Liver (tissue), 9 donors: Measurements from ENCODE around the gene MDM4. TPM values are rescaled to one million over a fixed set of nuclear protein-coding genes. Genes with fewer than 3 reads are reported as not detected.

ENCODE experiments used
- DNase-seq: peaks from one replicate; pipeline ENCODE4 v3.0.0-alpha.2; 2017; ENCODE audit warnings: low spot score
- H3K27ac ChIP-seq, 2 donors: one replicate each; pipeline ENCODE4 v1.7.0; 2013; ENCODE audit warnings: inconsistent platforms in 2 of 2, low read length in 2 of 2, control low read depth in 1 of 2, low read depth in 1 of 2, mild to moderate bottlenecking in 1 of 2
- H3K27me3 ChIP-seq, 4 donors: one replicate each; pipeline versions ENCODE4 v1.6.1 to v1.7.0; 2013; ENCODE audit warnings: low read length in 3 of 4, inconsistent platforms in 1 of 4, mild to moderate bottlenecking in 1 of 4, moderate library complexity in 1 of 4; ENCODE audit not compliant: control insufficient read depth in 4 of 4, insufficient read depth in 4 of 4
- H3K36me3 ChIP-seq, 4 donors: one replicate each; pipeline versions ENCODE4 v1.6.1 to v1.7.0; 2013; ENCODE audit warnings: low read length in 3 of 4, mild to moderate bottlenecking in 3 of 4, low read depth in 1 of 4, moderate library complexity in 1 of 4; ENCODE audit not compliant: control insufficient read depth in 4 of 4, insufficient read depth in 3 of 4
- H3K4me1 ChIP-seq, 4 donors: one replicate each; pipeline versions ENCODE4 v1.6.1 to v1.7.0; 2013; ENCODE audit warnings: low read length in 3 of 4, mild to moderate bottlenecking in 3 of 4, moderate library complexity in 1 of 4; ENCODE audit not compliant: control insufficient read depth in 4 of 4, insufficient read depth in 4 of 4
- H3K4me3 ChIP-seq, 3 donors: one replicate each; pipeline versions ENCODE4 v1.6.1 to v1.7.0; 2013; ENCODE audit warnings: low read length in 3 of 3, control low read depth in 1 of 3, low read depth in 1 of 3, mild to moderate bottlenecking in 1 of 3
- H3K9ac ChIP-seq, 2 donors: one replicate each; pipeline ENCODE4 v1.7.0; 2013; ENCODE audit warnings: low read length in 2 of 2, mild to moderate bottlenecking in 2 of 2, moderate library complexity in 2 of 2, control low read depth in 1 of 2, low read depth in 1 of 2
- H3K9me3 ChIP-seq, 4 donors: one replicate each; pipeline versions ENCODE4 v1.6.1 to v1.7.0; 2013; ENCODE audit warnings: low read length in 3 of 4; ENCODE audit not compliant: control insufficient read depth in 4 of 4
- EGR1 ChIP-seq, 2 donors: IDR thresholded peaks; 2 replicates each; pipeline ENCODE4 v1.6.1; 2016 to 2018; ENCODE audit warnings: antibody characterized with exemption in 2 of 2, low read depth in 2 of 2
- FOXA1 ChIP-seq: IDR thresholded peaks from 2 replicates; pipeline ENCODE4 v1.6.1; 2016; ENCODE audit warnings: antibody characterized with exemption
- GABPA ChIP-seq, 2 donors: IDR thresholded peaks in 1 of 2; conservative IDR thresholded peaks in 1 of 2; 2 replicates each; pipeline ENCODE4 v1.6.1; 2016; ENCODE audit warnings: antibody characterized with exemption in 2 of 2, mild to moderate bottlenecking in 1 of 2, moderate library complexity in 1 of 2
- HNF4A ChIP-seq, 2 donors: conservative IDR thresholded peaks; 2 replicates each; pipeline ENCODE4 v1.6.1; 2016; ENCODE audit warnings: antibody characterized with exemption in 2 of 2, mild to moderate bottlenecking in 2 of 2
- HNF4G ChIP-seq: IDR thresholded peaks from 2 replicates; pipeline ENCODE4 v1.6.1; 2016; ENCODE audit warnings: antibody characterized with exemption
- JUND ChIP-seq, 2 donors: IDR thresholded peaks; 2 replicates each; pipeline ENCODE4 v1.6.1; 2016; ENCODE audit warnings: antibody characterized with exemption in 2 of 2
- NR2F2 ChIP-seq: IDR thresholded peaks from 2 replicates; pipeline ENCODE4 v1.6.1; 2016; ENCODE audit warnings: antibody characterized with exemption
- RAD21 ChIP-seq, 2 donors: IDR thresholded peaks; 2 replicates each; pipeline ENCODE4 v1.6.1; 2016; ENCODE audit warnings: antibody characterized with exemption in 2 of 2, mild to moderate bottlenecking in 2 of 2
- RXRA ChIP-seq, 2 donors: IDR thresholded peaks; 2 replicates each; pipeline ENCODE4 v1.6.1; 2017 to 2018; ENCODE audit warnings: antibody characterized with exemption in 2 of 2, mild to moderate bottlenecking in 1 of 2
- SP1 ChIP-seq: IDR thresholded peaks from 2 replicates; pipeline ENCODE4 v1.6.1; 2018; ENCODE audit warnings: antibody characterized with exemption, mild to moderate bottlenecking
- YY1 ChIP-seq: IDR thresholded peaks from 2 replicates; pipeline ENCODE4 v1.6.1; 2016; ENCODE audit warnings: antibody characterized with exemption, mild to moderate bottlenecking
- WGBS: extraction: QIAGEN DNeasy Blood & Tissue Kit; methylation state at CpG from one replicate; pipeline ENCODE4 v1.1.7; 2013; 5-methylcytosine and 5-hydroxymethylcytosine counted together
- polyA plus RNA-seq, 2 donors: library from polyadenylated mRNA; stranded (reverse) in 1 of 2; unstranded in 1 of 2; fragments of 200-250 nt in 1 of 2; fragments of >200 nt in 1 of 2; fragmentation: Nextera tagmentation in 1 of 2; extraction: Ambion mirVana in 1 of 2; gene quantifications; one replicate each; pipeline versions ENCODE4 v1.2.1 to v1.2.3, GENCODE V29; 2013 to 2015
- total RNA-seq, 2 donors: library from RNA; depleted of rRNA; stranded (reverse); fragments of >200 nt; gene quantifications; one replicate each; pipeline ENCODE4 v1.2.3, GENCODE V29; 2014
- TF ChIP-seq, protein P1 (sequence below): IDR thresholded peaks from 2 replicates; pipeline ENCODE4 v1.6.1; 2016; ENCODE audit warnings: antibody characterized with exemption
- TF ChIP-seq, protein P2 (sequence below): IDR thresholded peaks from 2 replicates; pipeline ENCODE4 v1.6.1; 2016; ENCODE audit warnings: antibody characterized with exemption, mild to moderate bottlenecking
- TF ChIP-seq, protein P3 (sequence below): fragments of 150-350 bp; IDR thresholded peaks from 2 replicates; pipeline ENCODE4 v1.5.1; 2017; ENCODE audit warnings: improper control_type of control experiment, low read depth, low read length; ENCODE audit not compliant: missing input control
- TF ChIP-seq, protein P4 (sequence below): IDR thresholded peaks from 2 replicates; pipeline ENCODE4 v1.6.1; 2016; ENCODE audit warnings: antibody characterized with exemption
- TF ChIP-seq, protein P5 (sequence below): IDR thresholded peaks from 2 replicates; pipeline ENCODE4 v1.6.1; 2016; ENCODE audit warnings: antibody characterized with exemption
- donor health status: healthy.
- donor health status: healthy.
- donor health status: healthy.
- donor health status: healthy.
- donor health status: healthy.

The MDM4 gene
- total and polyA plus RNA-seq, 4 donors, result 1.4 to 56.5 (median 21.6) TPM

DNA sequence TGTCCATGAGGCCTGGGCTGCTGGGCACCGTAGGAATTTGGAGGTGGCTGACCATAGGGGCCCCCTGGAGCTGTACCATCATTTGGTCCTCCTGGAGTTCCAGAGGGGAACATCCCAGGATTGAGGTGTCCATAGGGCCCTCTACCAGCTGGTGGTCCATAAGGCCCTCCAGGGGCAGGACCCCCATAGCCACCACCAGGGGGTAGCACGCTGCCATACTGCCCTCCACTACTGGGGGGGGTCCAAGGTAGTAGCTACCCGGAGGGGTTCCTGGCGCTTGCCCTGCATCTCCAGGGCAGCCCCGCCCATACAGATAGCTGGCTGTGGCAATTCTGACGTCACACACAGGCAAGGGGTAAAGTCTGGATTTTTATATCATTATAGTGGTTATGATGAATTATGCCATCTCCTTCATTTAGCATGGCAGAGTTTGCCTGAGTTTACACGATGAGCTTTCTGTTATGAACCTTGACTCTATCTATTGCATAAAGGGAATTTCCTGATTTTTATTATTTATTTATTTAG lies 13.2 kb downstream of the MDM4 start:
- peaks cover 22 to 77% (median 60%) of the 10 kb centered on the region in 4 donors for H3K36me3 ChIP-seq
- H3K4me1 ChIP-seq, result no peaks in the 10 kb centered on the region
- no peaks in the 10 kb centered on the region for H3K27me3 ChIP-seq
- WGBS, result 81% methylated on average over 7 of the region's 7 CpGs
- no peaks in the 10 kb centered on the region for H3K9me3 ChIP-seq
- H3K27ac ChIP-seq, result no peak overlapping the region
- DNase-seq, result no peak
- H3K4me3 ChIP-seq, result no peak overlapping the region
- H3K9ac ChIP-seq, result no peak overlapping the region
- TF ChIP-seq, protein P1, sequence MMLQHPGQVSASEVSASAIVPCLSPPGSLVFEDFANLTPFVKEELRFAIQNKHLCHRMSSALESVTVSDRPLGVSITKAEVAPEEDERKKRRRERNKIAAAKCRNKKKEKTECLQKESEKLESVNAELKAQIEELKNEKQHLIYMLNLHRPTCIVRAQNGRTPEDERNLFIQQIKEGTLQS, result no peak
- TF ChIP-seq YY1 (no peak), FOXA1 (no peak), GABPA (IDR thresholded peaks at IDR 0.05 in 1 of 2, conservative IDR thresholded peaks at IDR 0.05 in 1 of 2) (no peak), EGR1 (IDR thresholded peaks at IDR 0.05; ENCODE audit: low read depth in 2 of 2) (no peak), JUND (IDR thresholded peaks at IDR 0.05) (no peak)
- TF ChIP-seq, protein P2, sequence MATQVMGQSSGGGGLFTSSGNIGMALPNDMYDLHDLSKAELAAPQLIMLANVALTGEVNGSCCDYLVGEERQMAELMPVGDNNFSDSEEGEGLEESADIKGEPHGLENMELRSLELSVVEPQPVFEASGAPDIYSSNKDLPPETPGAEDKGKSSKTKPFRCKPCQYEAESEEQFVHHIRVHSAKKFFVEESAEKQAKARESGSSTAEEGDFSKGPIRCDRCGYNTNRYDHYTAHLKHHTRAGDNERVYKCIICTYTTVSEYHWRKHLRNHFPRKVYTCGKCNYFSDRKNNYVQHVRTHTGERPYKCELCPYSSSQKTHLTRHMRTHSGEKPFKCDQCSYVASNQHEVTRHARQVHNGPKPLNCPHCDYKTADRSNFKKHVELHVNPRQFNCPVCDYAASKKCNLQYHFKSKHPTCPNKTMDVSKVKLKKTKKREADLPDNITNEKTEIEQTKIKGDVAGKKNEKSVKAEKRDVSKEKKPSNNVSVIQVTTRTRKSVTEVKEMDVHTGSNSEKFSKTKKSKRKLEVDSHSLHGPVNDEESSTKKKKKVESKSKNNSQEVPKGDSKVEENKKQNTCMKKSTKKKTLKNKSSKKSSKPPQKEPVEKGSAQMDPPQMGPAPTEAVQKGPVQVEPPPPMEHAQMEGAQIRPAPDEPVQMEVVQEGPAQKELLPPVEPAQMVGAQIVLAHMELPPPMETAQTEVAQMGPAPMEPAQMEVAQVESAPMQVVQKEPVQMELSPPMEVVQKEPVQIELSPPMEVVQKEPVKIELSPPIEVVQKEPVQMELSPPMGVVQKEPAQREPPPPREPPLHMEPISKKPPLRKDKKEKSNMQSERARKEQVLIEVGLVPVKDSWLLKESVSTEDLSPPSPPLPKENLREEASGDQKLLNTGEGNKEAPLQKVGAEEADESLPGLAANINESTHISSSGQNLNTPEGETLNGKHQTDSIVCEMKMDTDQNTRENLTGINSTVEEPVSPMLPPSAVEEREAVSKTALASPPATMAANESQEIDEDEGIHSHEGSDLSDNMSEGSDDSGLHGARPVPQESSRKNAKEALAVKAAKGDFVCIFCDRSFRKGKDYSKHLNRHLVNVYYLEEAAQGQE, result no peak
- TF ChIP-seq, protein P3, sequence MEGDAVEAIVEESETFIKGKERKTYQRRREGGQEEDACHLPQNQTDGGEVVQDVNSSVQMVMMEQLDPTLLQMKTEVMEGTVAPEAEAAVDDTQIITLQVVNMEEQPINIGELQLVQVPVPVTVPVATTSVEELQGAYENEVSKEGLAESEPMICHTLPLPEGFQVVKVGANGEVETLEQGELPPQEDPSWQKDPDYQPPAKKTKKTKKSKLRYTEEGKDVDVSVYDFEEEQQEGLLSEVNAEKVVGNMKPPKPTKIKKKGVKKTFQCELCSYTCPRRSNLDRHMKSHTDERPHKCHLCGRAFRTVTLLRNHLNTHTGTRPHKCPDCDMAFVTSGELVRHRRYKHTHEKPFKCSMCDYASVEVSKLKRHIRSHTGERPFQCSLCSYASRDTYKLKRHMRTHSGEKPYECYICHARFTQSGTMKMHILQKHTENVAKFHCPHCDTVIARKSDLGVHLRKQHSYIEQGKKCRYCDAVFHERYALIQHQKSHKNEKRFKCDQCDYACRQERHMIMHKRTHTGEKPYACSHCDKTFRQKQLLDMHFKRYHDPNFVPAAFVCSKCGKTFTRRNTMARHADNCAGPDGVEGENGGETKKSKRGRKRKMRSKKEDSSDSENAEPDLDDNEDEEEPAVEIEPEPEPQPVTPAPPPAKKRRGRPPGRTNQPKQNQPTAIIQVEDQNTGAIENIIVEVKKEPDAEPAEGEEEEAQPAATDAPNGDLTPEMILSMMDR, result no peak

DNA sequence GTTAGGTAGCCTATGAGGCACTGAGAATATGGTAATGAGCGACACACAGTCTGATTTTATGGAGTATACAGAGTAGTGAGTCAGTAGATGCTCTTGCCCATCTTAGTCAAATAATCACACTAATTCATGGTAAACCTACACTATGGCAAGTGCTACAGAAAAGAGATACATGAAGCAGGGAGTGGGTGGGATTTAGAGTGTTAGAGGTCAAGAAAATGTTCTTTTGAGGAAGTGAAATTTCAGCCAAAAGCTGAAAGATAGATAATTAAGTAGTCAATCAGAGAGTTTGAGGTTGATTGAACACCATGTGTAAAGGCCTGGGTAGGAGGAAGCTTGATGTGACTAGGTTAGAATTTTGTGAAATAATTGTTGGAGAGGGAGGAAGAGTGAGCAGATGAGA lies 14.7 kb downstream of the MDM4 start:
- DNase-seq, result no peak
- no peaks in the 10 kb centered on the region for H3K9me3 ChIP-seq
- no peak overlapping the region for H3K4me3 ChIP-seq
- H3K27me3 ChIP-seq, result no peaks in the 10 kb centered on the region
- 99% methylated on average over 1 of the region's 1 CpG for WGBS
- H3K27ac ChIP-seq, result no peak overlapping the region
- H3K36me3 ChIP-seq, result peaks cover 23 to 74% (median 58%) of the 10 kb centered on the region in 4 donors
- no peaks in the 10 kb centered on the region for H3K4me1 ChIP-seq
- no peak overlapping the region for H3K9ac ChIP-seq
- TF ChIP-seq HNF4A (conservative IDR thresholded peaks at IDR 0.05) (no peak), YY1 (no peak), HNF4G (no peak), SP1 (no peak), EGR1 (IDR thresholded peaks at IDR 0.05; ENCODE audit: low read depth in 2 of 2) (no peak), FOXA1 (no peak), RXRA (IDR thresholded peaks at IDR 0.05) (no peak), RAD21 (IDR thresholded peaks at IDR 0.05) (no peak), GABPA (IDR thresholded peaks at IDR 0.05 in 1 of 2, conservative IDR thresholded peaks at IDR 0.05 in 1 of 2) (no peak), JUND (IDR thresholded peaks at IDR 0.05) (no peak), NR2F2 (no peak)
- TF ChIP-seq, protein P4, sequence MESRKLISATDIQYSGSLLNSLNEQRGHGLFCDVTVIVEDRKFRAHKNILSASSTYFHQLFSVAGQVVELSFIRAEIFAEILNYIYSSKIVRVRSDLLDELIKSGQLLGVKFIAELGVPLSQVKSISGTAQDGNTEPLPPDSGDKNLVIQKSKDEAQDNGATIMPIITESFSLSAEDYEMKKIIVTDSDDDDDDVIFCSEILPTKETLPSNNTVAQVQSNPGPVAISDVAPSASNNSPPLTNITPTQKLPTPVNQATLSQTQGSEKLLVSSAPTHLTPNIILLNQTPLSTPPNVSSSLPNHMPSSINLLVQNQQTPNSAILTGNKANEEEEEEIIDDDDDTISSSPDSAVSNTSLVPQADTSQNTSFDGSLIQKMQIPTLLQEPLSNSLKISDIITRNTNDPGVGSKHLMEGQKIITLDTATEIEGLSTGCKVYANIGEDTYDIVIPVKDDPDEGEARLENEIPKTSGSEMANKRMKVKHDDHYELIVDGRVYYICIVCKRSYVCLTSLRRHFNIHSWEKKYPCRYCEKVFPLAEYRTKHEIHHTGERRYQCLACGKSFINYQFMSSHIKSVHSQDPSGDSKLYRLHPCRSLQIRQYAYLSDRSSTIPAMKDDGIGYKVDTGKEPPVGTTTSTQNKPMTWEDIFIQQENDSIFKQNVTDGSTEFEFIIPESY, result no peak
- TF ChIP-seq, protein P1, result no peak
- TF ChIP-seq, protein P5, sequence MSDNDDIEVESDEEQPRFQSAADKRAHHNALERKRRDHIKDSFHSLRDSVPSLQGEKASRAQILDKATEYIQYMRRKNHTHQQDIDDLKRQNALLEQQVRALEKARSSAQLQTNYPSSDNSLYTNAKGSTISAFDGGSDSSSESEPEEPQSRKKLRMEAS, result no peak
- TF ChIP-seq, protein P2, result no peak
- TF ChIP-seq, protein P3, result no peak
